Breast epithelium (tissue), 4 donors: ENCODE measurements around the gene OR8A1. TPM values are rescaled to one million over a fixed set of nuclear protein-coding genes. Genes with fewer than 3 reads are reported as not detected.
A peak's percentile ranks its signal among the peaks of the same experiment; 100 is the strongest.

ENCODE experiments used
- DNase-seq, 2 donors: peaks; one replicate each; pipeline ENCODE4 v3.0.0-alpha.2; 2019; ENCODE audit warnings: low spot score in 2 of 2
- H3K27ac ChIP-seq, 2 donors: fragments of 200-600 bp; sonication (generic) in 1 of 2; one replicate each; pipeline ENCODE4 v1.5.1; 2016 to 2019; ENCODE audit warnings: mild to moderate bottlenecking in 1 of 2
- H3K27me3 ChIP-seq, 2 donors: fragments of 200-600 bp; sonication (generic) in 1 of 2; one replicate each; pipeline versions ENCODE4 v1.5.1 to v1.6.0; 2017 to 2019; ENCODE audit warnings: control low read depth in 1 of 2, mild to moderate bottlenecking in 1 of 2
- H3K36me3 ChIP-seq: fragments of 200-600 bp; one replicate; pipeline ENCODE4 v1.5.1; 2019
- H3K4me1 ChIP-seq, 2 donors: fragments of 200-600 bp; sonication (generic); one replicate each; pipeline ENCODE4 v1.5.1; 2016 to 2019; ENCODE audit warnings: control low read depth in 1 of 2
- H3K4me3 ChIP-seq, 3 donors: fragments of 200-600 bp; sonication (generic); 1 replicate in 2 of 3; 2 replicates in 1 of 3; pipeline ENCODE4 v1.5.1; 2016 to 2019; ENCODE audit warnings: mild to moderate bottlenecking in 3 of 3, moderate library complexity in 2 of 3
- H3K9me3 ChIP-seq, 2 donors: fragments of 200-600 bp; sonication (generic) in 1 of 2; one replicate each; pipeline ENCODE4 v1.5.1; 2016 to 2019; ENCODE audit warnings: control low read depth in 1 of 2
- CTCF ChIP-seq, 3 donors: fragments of 450-650 bp; IDR thresholded peaks; one replicate each; pipeline ENCODE4 v1.5.1; 2016 to 2017; ENCODE audit warnings: antibody characterized with exemption in 3 of 3, mild to moderate bottlenecking in 3 of 3, moderate library complexity in 3 of 3
- POLR2A ChIP-seq: fragments of 450-650 bp; IDR thresholded peaks from one replicate; pipeline ENCODE4 v1.6.1; 2016; ENCODE audit warnings: antibody characterized with exemption, mild to moderate bottlenecking, moderate library complexity
- POLR2AphosphoS5 ChIP-seq, 3 donors: sonication (generic); formaldehyde crosslinking; IDR thresholded peaks; one replicate each; pipeline ENCODE4 v1.6.1; 2017; ENCODE audit warnings: antibody characterized with exemption in 3 of 3
- intact Hi-C: fragments of 100-400 bp; cut with DNase I; formaldehyde crosslinking; loops from one replicate; pipeline ENCODE4 v1.15.1; 2023; ENCODE audit warnings: low total_unique reads
- total RNA-seq, 3 donors: library from RNA; depleted of rRNA; stranded (reverse); fragments of >200 nt; gene quantifications; one replicate each; pipeline ENCODE4 v1.1.0, GENCODE V29; 2016

OR8A1 gene
- total RNA-seq, 3 donors from 2014 or later = not detected

DNA sequence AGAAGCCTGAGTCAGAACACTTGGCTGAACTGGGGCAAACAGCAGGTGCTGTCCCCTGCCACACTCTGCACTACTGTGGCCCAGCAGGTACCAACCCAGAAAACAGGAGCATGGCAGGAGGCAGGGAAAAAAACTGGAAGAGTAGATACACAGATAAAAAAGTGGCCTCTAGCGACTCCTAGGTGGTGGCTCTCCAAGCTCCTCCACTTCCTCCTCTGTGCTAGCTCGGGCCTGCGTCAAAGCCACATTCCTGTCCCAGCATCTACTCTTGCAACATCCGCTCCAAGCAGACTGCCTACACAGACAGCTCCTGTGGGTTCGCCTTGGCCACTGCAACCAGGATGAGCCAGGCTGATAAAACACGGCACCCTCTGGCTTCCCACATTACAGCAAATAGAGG lies 33.3 kb upstream of the OR8A1 start:
- no peaks in the 10 kb centered on the region for H3K9me3 ChIP-seq
- DNase-seq = peak; percentile 78 to 90
- peaks cover 0 to 12% of the 10 kb centered on the region in 2 donors for H3K4me1 ChIP-seq
- H3K27me3 ChIP-seq = no peaks in the 10 kb centered on the region
- no peaks in the 10 kb centered on the region for H3K36me3 ChIP-seq
- H3K4me3 ChIP-seq = no peak overlapping the region
- H3K27ac ChIP-seq = peak overlapping the region; percentile 79 to 91
- TF ChIP-seq POLR2AphosphoS5 (IDR thresholded peaks at IDR 0.05) (peak in 1 of 3 donors; percentile 43), POLR2A (no peak), CTCF (IDR thresholded peaks at IDR 0.05) (peak; percentile 20 to 73 (median 24))
- intact Hi-C loops = no loop called here

DNA sequence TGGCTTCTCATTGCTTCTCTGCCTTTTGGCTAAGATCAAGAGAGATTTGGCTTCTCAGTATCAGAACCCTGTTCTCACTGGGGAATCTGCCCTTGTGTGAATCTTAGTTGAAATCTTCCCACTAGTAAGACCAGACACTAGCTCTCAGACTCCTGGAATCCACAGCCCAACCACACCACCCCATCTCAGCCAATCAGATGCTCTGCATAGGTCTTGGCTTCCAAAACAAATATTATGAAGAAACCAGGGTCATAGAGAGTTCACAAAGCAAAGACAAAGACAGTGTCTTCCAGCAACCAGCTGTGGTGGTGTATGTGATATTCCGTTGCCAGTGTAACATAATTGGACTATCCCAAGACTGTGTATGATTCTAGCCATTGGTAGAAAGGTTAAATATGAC lies 31.8 kb upstream of the OR8A1 start:
- Histone ChIP-seq H3K27ac (peak overlapping the region; percentile 86 to 91), H3K4me1 (peaks cover 0 to 12% of the 10 kb centered on the region in 2 donors), H3K27me3 (no peaks in the 10 kb centered on the region), H3K36me3 (no peaks in the 10 kb centered on the region), H3K4me3 (no peak overlapping the region), H3K9me3 (no peaks in the 10 kb centered on the region)
- TF ChIP-seq CTCF (IDR thresholded peaks at IDR 0.05) (no peak), POLR2AphosphoS5 (IDR thresholded peaks at IDR 0.05) (peak in 1 of 3 donors; percentile 8)
- DNase-seq = peak in 1 of 2 donors; percentile 79
- intact Hi-C loops = no loop called here

DNA sequence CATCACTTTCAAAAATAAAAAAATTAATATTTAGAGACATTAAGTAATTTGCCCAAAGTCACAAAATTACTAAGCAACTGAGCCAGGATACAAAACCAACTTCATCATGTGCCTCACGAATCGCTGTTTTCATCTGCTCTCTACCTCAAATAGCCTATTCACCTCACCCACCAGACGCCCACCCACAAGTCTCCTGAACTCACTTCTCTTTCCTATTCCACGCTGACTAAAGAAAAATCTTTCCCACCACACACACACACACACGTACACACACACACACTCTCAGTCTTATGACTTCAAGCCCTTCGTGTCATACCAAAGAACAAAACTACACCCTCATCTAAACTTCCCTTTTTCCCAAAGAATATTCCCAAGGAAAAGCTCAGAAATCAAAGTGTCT lies 28.6 kb upstream of the OR8A1 start:
- TF ChIP-seq CTCF (IDR thresholded peaks at IDR 0.05) = no peak
- DNase-seq = no peak
- no peaks in the 10 kb centered on the region for H3K9me3 ChIP-seq
- H3K27me3 ChIP-seq = no peaks in the 10 kb centered on the region
- intact Hi-C loops = no loop called here
- H3K27ac ChIP-seq = no peak overlapping the region
- H3K36me3 ChIP-seq = no peaks in the 10 kb centered on the region
- peaks cover 0 to 10% of the 10 kb centered on the region in 2 donors for H3K4me1 ChIP-seq
- no peak overlapping the region for H3K4me3 ChIP-seq

DNA sequence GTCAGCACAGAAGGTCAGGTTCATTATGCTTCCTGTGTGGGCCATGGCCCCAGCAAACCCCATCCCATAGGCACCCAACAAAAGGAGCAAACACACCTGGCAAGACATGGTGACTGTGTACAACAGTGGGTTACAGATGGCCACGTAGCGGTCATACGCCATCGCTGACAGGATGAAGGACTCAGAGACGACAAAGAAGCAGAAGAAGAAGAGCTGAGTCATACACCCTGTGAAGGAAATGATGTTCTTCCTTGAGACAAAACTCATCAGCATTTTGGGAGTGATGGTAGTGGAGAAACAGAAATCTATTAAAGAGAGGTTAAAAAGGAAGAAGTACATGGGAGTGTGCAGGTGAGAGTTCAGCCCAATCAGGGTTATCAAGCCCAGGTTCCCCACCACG lies 26.7 kb upstream of the OR8A1 start:
- Histone ChIP-seq H3K27ac (no peak overlapping the region), H3K36me3 (no peaks in the 10 kb centered on the region), H3K9me3 (no peaks in the 10 kb centered on the region), H3K4me1 (no peaks in the 10 kb centered on the region), H3K4me3 (no peak overlapping the region), H3K27me3 (no peaks in the 10 kb centered on the region)
- TF ChIP-seq CTCF (IDR thresholded peaks at IDR 0.05) (no peak), POLR2A (no peak), POLR2AphosphoS5 (IDR thresholded peaks at IDR 0.05) (no peak)
- DNase-seq = no peak
- intact Hi-C loops = no loop called here

DNA sequence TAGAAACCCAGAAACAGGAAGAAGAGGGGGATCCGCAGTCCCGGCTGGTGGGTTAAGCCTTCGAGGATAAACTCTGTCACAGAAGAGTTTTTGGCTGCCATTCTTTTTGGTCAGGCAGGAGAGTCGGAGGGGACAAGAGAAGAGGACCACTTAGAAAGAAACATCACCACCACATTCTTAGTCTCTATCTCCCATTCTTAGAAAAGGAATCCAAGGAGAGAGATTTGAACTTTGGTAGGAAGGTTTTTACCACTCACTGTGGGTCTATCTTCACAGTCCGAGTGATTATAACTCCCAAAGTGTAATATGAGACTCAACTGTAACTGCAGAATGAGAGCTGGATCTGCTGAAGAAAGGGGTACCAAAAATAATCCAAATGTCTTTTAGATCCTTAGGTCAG lies 26.2 kb upstream of the OR8A1 start, which contains the start of gene OR8B12:
OR8B12 (minus strand) TSS at position 101 of the 400 bp plus-strand sequence; CDS start at position 101, 0 bp downstream.
- Histone ChIP-seq H3K9me3 (no peaks in the 10 kb centered on the region), H3K36me3 (no peaks in the 10 kb centered on the region), H3K27me3 (no peaks in the 10 kb centered on the region), H3K27ac (peak within 1 kb of the TSS in 1 of 2 donors; percentile 18), H3K4me1 (no peaks in the 10 kb centered on the region), H3K4me3 (no peak within 1 kb of the TSS)
- TF ChIP-seq POLR2AphosphoS5 (IDR thresholded peaks at IDR 0.05) (no peak), POLR2A (no peak), CTCF (IDR thresholded peaks at IDR 0.05) (no peak)
- DNase-seq = no peak
- intact Hi-C loops = no loop called here
